ENCODE data around the gene ASTL.

Gene ASTL

DNA sequence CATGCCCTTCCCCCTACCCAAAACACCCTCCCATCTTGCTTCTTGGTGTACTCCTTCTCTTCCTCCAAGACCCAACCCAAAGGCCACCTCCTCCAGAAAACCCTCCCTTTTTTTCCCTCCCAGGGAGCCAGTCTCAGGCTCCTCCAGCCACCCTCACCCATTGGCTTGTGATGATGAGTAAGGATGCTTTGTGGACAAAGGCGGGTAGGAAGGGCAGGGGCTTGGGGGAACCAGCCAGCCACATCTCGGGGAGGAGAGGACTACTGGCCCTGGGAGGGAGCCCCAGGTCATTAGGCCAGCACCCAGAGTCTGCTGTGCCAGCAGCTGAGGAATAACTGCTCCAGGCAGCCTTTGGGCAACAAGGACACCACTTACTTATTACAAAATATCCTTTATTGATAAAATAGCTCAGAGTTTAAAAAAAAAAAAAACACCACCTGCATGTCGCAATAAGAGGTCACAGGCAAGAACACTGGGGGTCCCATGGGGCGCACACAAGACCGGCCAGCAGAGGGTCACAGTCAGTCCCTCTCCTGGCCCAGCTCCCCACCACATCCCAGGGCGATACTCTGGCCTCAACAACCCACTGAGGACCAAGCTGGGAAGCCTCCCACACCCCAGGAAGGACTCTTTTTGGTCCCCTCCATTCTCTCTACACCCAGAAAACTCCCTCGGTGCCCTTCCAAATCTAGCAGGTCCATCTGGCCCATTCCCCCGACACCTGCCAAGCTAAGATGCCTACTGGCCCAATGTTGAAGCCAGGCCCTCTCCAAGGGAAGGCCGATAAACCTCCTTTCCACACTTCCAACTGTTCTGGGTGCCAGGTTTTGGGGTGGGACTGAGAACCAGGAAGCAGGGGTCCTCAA lies 25.6 kb downstream of the ASTL start:
- no peak for DNase-seq

DNA sequence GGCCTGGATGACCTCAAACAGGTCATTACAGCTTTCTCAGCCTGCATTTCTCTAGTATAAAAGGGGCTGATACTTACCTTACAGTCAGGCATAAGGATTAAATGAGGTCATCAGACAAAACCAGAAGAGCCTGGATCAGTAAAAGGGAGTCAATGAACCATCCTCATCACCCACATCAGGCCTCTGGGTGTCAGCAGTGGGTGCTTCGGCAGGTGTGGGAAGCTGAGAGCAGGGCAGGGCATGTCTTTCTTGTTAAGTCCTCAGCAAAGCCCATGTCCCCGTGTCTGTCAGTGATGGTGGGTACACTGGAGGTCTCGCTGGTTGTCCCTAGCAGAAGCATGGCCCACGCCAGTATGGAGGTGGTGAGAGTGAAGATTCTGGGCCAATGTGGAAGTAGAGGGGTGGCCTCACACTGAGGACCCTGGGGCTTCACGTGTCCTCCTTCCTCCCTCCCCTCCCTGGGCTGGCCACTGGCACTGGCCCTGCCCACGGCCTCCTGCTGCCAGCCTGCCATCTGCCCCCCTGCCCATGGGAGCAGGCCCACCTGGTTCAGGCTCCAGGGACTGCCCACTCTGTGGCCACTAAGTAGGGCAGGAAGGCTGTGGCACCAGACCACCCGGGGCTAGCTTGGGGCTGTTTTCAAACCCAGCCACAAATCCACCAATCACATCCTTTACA lies 26.3 kb downstream of the ASTL start:
- no peak for DNase-seq

DNA sequence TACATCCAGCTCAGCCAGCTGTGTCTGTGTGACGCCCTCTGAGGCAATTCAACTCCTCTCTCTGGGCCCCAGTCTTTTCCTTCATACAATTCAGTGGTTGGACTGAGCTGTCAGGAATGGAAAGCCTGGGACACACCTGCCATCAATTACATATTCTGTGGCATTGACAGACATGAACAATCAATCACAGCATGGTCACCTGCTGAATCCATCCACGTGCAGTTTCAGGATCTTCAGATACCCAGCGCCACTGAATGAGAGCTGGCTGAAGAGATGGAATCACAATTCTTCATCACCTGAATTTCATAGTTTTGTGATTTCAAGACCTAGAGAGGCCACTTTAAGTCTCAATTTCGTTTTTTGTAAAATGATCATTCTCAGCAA lies 27.1 kb downstream of the ASTL start:
- DNase-seq = no peak

DNA sequence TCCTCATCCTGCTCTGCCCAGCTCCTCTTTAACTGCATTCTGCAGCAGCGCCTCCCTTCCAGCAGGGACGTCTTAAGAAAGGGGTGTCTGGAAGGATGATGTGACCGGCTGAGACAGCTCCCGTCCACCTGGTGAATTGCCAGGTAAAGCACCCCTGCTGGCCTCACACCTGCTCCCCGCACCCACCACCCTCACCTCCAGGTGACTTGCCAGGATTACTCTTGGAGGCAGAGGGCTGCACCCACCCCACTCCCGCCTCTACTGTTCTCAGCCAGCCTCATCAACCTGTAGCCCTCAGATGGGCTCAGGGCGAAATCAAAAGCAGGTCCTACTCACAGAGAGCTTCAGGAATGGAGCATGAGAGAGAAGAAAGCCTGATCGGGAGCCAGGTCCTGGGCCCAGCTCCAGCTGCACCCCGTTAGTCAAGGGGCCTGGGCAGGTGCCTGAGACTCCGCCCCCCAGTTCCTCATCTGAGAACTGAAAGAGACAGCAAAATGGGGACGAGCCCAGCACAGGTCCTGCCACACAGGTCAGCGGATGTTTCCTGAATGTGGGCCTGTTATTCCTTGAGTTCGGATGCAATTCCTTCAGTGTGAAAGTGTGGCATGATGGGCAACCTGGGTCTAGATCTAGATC lies 27.6 kb downstream of the ASTL start:
- DNase-seq = no peak

DNA sequence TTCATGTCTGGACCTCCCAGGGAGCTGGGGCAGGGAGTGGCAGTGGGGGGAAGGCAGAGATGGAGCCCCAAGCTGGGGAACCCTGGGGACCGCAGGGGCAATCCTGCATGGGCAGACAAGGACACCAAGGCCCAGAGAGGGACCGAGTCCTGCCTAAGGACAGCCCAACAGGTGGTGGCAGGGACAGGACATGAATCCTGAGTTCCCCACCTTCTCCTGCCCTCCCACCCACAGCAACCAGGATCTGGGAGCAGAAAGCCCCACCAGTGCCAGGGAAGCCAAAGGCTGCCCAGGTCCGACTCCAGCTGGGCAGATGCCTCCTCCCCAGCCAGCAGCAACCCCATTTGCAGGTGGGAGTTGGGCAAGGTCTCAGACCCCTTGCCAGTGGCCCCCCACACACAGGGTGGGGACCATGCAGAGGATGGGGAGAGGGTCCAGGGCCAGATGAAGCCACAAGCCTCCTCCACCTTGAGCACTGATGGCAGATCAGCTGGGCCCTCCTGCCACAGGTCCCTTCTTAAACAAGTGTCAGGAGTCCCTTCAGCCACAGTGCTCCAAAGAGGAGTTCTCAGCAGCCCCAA lies 28.3 kb downstream of the ASTL start:
- no peak for DNase-seq

DNA sequence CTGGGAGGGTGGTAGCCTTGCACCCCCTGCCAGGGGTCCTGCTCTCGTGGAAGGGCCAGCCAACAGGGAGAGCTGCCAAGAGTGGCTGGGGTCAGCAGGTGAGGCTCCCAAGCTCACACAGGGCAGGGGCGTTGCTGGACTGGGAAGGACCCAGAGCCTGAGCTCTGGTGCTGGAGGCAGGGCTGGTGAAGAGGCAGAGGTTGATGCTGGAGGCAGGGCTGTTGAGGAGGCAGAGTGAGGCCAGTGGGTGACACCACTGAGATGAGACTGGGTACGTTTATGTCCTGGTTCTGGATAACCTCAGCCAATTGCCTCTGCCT lies 29.0 kb downstream of the ASTL start:
- no peak for DNase-seq

DNA sequence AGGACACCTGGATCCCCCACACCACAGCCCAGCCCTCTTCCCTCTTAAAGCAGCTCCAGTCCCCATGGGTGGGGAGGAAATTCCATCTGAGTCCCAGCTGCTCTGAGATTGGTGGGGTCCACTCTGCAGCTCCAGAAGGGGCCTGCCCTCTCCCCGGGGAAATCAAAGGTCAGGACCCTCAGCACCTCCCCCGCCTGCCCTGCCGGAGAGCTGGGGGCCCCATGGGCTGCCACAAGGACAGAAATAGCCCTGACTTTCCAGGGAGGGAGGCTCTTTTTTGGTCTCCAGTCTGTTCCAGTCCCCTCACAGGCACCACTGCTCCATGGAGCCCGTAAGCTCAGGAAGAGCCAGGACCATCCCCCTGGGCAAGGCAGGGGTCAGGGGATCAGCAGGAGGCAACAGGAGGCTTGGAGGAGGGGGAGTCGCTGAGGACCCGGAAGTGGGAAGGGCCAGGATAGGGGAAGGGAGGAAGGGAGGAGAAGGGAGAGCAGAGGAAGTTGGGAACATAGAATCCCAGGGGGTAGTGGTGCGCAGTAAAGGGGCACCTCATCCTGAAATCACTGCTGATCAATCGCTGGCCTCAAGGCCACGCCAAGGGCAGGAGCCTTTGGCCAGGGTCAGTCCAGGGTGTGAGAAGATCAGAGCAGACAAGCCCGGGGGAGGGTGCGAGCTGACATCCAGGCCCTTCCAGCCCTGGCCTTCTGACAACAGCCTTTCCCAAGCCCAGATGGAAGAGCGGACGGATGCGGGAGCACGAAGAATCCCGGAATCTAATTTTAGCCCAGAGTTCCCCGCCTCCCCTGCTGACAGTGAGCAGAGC lies 29.6 kb downstream of the ASTL start:
- DNase-seq = peak; percentile 25

DNA sequence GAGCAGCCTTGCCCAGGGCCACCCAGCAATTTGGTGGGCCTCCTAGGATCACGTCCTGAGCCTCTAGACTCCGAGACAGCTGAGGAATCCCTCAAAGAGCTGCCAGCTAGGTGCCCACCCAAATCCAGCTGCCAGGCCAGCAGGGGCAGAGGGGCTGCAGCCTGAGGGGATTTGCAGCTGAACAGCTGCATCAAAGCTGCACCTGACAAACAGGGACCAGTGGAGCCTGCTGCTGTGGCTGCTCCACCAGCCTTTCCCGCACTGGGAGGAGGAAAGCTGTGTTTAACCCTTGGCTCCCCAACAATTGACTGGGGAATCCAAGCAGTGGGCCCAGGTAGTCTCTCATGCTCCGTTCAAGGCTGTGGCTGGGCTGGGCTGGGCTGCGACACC lies 30.2 kb downstream of the ASTL start:
- no peak for DNase-seq

DNA sequence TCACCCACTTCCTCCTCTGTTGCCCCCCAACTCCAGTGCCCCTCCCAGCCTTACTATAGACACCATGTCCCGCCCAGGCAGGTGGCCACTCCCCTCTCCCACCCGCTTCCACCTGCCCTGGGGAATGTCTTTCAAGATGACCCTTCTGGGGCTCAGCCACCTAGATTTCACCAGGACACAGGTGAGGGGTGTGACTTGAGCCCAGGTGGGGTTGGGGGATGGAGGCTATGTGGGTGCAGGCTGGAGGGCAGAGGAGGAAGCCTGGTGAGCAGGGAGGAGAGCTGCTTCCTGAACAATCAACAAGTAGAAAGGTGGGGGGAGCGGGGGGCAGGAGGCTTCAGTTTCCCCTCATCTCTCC lies 30.6 kb downstream of the ASTL start:
- DNase-seq = no peak

DNA sequence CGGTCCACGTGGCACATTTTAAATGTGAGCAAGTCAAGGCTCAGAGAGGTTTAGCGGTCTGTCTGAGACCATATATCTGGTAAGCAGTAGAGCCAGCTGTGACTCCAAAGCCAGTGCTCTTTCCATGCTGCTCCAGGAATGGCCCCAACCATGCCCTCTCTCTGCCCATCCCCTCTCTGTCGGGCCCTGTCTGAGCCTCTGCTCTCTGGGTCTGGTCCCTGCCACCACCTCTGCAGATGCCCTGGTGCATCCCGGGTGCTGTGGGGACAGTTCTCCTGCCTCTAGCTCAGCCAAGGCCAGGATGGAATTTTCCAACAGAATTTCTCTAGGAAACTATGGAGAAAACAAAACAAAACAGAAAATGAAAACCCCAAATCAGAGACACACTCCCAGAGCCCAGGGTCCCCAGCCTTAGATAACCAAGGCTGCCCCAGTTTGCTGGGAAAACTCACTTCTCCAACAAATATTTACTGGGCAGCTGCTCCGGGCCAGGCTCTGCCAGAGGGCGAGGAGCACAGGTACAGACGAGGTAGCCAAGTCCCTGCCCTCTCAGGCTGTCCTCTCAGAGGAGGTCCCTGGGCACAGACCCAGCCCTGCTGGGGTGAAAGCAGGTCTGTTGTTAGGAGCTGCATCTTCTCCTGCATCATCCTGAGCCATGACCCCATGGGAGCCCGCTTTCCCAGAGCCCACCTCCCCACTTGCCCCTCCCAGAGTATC lies 31.2 kb downstream of the ASTL start:
- DNase-seq = no peak

DNA sequence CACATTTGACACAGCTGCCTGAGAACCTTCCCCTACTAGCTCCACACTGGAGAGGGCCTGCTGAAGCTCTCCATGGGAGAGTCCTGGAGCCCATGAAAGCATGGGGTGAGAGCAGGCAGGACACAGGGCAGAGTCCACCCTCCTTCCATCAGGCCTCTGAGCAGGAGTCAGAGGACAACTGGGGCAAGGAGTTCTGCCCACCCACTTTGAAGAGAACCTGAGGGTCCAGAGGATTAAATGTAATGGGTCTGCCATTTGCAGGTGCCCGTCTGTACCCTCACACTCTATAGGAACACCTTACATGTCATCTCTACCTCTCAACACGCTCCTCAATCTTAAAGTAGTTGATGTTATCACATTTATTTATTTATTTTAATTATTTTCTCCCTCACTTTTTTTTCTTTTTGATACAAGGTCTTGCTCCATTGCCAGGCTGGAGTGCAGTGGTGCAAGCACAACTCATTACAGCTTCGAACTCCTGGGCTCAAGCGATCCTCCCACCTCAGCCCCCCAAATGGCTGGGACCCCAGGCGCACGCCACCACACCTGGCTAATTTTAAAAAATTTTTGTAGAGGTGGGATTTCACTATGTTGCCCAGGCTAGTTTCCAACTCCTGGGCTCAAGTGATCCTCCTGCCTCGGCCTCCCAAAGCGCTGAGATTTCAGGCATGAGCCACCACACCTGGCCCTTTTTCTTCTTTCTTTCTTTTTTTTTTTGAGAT lies 32.1 kb downstream of the ASTL start:
- DNase-seq = no peak

DNA sequence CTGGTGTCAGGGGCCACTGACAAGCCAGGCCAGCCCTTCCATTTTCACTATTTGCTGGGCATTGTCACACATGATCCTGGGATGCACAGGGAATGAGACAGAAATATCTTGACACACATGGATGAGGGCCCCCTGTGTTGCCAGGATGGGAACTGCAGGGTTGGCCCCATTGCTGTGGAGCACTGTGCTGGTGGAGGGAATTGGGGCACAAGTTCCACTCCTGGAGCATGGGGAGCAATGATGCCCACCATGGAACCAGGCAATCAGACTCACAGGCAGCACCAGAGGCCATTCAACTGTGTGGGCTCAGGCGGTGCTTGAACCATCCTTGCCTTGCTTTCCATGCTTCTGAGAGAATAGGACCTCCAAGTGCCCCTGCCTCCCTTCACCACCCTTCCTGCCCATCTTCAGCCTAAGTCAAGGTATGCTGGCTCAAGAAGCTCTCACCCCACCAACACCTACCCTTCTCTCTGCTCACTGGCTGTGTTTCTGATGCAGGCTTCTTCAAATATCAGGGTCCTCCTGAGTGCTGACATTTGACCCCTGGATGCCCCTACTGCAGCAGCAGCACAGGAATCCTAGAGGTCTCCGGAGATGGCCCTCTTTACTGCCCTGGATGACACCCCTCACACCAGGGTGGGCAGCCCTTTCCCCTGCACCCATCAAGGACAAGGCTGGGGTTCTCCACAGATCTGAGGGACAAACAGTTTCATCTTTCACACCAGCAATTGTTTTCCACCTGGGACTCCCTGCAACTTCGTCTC lies 33.0 kb downstream of the ASTL start:
- DNase-seq = no peak

DNA sequence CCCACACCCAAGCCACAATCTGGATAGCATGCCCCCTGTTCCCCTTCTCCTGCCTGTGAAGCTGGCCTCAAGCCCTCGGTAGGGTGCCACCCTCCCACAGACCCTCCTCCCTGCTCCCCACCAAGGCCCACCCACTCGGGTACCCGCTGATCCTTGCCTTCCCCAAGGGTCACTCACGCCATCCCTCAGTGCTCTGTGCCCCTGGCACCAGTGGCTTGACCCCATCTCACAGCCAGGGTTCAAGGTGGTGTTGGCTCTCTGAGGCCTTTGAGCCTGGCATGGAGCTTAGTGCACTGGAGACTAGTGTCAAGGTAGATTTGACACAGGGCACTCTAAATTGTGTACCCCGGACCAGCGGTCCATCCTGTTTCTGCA lies 33.8 kb downstream of the ASTL start:
- no peak for DNase-seq

DNA sequence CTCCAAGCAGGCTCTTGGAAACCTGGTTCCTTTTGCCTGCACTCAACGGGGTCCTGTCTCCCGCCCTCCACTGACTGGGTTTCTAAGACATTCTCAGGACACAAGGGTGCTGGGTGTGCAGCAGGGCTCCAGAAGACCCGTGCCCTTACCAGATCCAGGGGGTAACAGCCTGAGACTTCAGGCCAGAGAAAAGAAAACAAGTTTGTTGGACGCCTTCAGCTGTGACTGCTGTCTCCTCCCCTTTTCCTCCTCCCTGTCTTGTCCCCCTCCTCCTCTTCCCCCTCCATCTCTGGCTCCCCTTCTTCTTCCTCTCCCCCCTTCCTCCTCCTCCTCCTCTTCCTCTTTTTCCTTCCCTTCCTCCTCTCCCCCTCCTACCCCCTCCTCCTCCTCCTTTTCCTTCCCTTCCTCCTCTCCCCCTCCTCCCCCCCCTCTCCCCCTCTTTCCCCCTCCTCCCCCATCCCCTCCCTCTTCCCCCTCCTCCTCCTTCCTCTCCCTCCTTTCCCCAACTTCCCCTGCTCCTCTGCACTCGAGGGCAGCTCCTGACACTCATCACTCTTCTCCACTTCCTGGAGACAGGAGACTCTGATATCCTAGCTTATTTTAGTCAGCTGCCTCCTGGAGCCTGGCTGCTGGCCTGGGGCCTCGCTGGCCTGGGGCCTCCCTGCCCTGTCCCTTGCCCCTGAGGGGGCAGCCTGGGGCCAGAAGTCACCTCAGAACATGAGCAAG lies 34.4 kb downstream of the ASTL start:
- DNase-seq = no peak

DNA sequence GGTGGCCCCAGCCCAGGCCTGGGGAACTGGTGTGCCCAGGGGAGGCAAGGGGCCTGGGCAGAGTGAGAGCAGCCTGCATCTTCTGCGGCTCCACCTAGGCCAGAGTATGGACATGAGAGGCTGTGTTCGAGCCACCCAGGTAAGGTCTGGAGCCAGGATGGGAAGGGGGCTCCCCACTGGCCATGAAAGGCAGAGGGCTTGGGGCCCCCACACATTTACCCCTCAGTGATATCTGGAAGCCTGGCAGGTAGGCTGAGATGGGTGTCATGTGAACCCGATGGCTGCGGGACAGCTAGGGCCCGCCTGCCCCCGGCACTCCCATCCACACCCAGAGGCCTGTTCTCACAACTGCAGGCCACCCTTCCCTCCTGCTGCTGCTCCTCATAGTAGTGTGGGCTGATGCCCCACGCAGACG lies 35.1 kb downstream of the ASTL start:
- no peak for DNase-seq

DNA sequence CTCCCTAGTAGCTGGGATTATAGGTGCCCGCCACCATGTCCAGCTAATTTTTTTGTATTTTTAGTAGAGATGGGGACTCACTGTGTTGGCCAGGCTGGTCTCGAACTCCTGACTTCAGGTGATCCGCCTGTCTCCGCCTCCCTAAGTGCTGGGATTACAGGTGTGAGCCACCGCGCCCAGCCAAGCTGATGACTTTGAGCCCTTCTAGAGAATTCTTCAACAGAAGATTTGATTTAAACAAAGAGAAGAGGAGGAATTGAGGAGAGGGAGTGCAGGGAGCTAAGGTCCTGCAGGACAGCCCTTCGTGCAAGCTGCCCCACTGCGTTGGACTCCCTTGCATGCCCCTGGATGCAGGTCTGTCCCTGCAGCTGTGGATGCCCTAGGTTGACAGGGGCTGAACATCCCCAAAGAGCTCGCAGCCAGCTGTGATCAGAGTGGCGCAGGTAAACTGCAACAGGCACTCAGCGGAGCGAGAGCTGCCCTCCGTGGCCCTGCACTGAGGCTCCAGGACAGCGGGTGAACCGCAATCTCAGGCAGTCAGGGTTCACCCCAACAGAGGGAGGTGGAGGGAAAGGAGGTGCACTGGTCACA lies 35.6 kb downstream of the ASTL start:
- DNase-seq = no peak

DNA sequence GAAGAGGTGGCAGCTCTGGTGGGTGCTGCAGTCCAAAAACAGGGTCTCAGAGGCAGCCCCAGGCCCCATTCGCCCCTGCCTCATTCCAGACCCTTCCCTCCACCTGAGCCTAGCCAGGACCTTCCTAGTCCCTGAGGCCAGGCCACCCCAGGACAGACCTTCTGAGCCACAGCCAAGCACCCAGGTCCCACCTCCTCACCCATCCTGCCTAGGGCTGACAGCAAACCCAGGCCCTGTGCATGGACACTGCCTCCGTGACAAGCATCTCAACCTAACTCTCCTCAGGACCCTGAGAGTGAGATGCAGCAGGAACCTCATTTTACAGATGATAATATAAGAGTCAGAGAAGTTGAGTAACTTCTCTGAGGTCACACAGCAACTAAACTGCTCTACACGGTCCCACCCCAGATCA lies 37.4 kb downstream of the ASTL start:
- DNase-seq = no peak

DNA sequence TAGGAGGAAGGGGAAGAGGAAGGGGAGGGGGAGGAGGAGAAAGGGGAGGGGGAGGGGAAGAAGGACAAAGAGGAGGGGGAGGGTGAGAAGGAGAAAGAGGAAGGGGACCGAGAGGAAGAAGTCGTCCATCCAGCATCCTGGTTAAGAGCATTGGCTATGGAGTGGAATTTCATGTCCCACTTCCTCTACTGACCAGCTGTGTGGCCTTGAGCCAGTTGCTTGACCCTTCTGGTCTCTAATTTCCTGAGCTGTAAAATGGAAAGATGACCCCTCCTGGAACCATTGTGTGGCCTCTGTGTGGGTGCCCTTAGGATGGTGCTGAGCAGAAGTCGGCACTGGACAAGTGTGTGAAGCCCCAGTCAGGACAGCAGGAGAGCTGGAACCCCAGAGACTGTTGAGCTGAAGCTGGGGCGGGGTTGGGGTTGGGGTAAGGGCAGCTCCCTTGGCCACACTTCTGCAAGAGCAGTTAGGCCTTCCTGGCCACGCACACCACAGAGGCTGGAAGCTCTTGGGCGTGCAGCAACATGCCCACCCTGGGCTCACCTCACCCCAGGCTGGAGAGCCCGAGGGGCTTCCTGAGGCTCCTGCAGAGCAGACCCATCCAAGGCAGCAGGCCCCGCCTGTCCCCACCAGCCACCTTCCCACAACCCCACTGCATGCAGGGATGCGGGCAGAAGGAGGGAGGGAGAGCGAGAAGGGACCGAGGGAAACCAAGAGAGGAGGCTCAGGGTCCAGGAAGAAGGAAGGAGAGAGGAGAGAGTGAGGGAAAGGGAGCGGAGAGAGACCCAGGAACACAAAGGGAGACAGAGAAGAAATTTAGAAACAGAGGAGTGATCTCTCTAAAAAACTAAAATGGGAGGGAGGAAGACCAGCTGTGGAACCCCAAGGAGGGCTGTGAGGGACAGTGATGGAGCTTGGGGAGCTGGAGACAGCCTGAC lies 38.2 kb downstream of the ASTL start:
- no peak for DNase-seq
